CD14-positive monocyte (primary cell): ENCODE results near the gene ZSWIM1. TPM values are rescaled to one million over a fixed set of nuclear protein-coding genes. Genes with fewer than 3 reads are reported as not detected.

Experiments
- DNase-seq, 3 donors: peaks; one replicate each; pipeline ENCODE4 v3.0.0-alpha.2; 2011 to 2022
- H2AFZ ChIP-seq: 2 replicates; pipeline ENCODE4 v1.6.0; 2012; ENCODE audit warnings: mild to moderate bottlenecking, low read depth, low read length, inconsistent platforms; ENCODE audit not compliant: insufficient read depth, poor library complexity, severe bottlenecking
- H3K27ac ChIP-seq, 2 donors: 1 replicate in 1 of 2; 2 replicates in 1 of 2; pipeline ENCODE4 v1.5.1; 2012 to 2013; ENCODE audit warnings: low read length in 2 of 2, control low read depth in 1 of 2, inconsistent platforms in 1 of 2, low read depth in 1 of 2, mild to moderate bottlenecking in 1 of 2
- H3K27me3 ChIP-seq, 2 donors: one replicate each; pipeline versions ENCODE4 v1.6.0 to v1.6.1; 2011 to 2013; ENCODE audit warnings: low read length in 2 of 2; ENCODE audit not compliant: control insufficient read depth in 2 of 2, insufficient read depth in 2 of 2
- H3K36me3 ChIP-seq, 2 donors: replicated peaks in 1 of 2; 1 replicate in 1 of 2; 2 replicates in 1 of 2; pipeline versions ENCODE4 v1.5.1 to v1.6.1; 2012 to 2013; ENCODE audit warnings: low read length in 2 of 2, control low read depth in 1 of 2, inconsistent platforms in 1 of 2, mild to moderate bottlenecking in 1 of 2; ENCODE audit not compliant: insufficient read depth in 2 of 2, control insufficient read depth in 1 of 2
- H3K4me1 ChIP-seq, 2 donors: 1 replicate in 1 of 2; 2 replicates in 1 of 2; pipeline versions ENCODE4 v1.5.1 to v1.6.1; 2012 to 2013; ENCODE audit warnings: low read length in 2 of 2, control low read depth in 1 of 2, inconsistent platforms in 1 of 2, mild to moderate bottlenecking in 1 of 2, moderate library complexity in 1 of 2; ENCODE audit not compliant: insufficient read depth in 2 of 2, control insufficient read depth in 1 of 2
- H3K4me2 ChIP-seq: replicated peaks from 2 replicates; pipeline ENCODE3; 2012; ENCODE audit warnings: low read length, moderate library complexity, mild to moderate bottlenecking; ENCODE audit not compliant: poor library complexity, severe bottlenecking; ENCODE audit errors: extremely low read depth
- H3K4me3 ChIP-seq, 3 experiments: fragments of 200-600 bp in 1 of 3; sonication (generic) in 1 of 3; replicated peaks in 1 of 3; 1 replicate in 2 of 3; 2 replicates in 1 of 3; pipeline ENCODE4 v1.5.1; 2011 to 2013; ENCODE audit warnings: low read length in 3 of 3, mild to moderate bottlenecking in 3 of 3, control low read depth in 2 of 3, low read depth in 2 of 3, inconsistent platforms in 1 of 3, moderate library complexity in 1 of 3
- H3K79me2 ChIP-seq: 2 replicates; pipeline ENCODE4 v1.6.0; 2012; ENCODE audit warnings: mild to moderate bottlenecking, control low read depth, inconsistent platforms, low read length, moderate library complexity; ENCODE audit not compliant: insufficient read depth
- H3K9ac ChIP-seq: 2 replicates; pipeline ENCODE4 v1.6.0; 2017; ENCODE audit warnings: low read length, mild to moderate bottlenecking; ENCODE audit not compliant: insufficient read depth, poor library complexity, severe bottlenecking
- H3K9me3 ChIP-seq, 2 donors: replicated peaks in 1 of 2; 1 replicate in 1 of 2; 2 replicates in 1 of 2; pipeline versions ENCODE4 v1.5.1 to v1.6.1; 2012 to 2013; ENCODE audit warnings: low read length in 2 of 2, control low read depth in 1 of 2; ENCODE audit not compliant: control insufficient read depth in 1 of 2, insufficient read depth in 1 of 2
- H4K20me1 ChIP-seq: 2 replicates; pipeline ENCODE4 v1.6.0; 2012; ENCODE audit warnings: mild to moderate bottlenecking, low read length, control low read depth, moderate library complexity; ENCODE audit not compliant: insufficient read depth
- H3K27ac Mint-ChIP-seq, 7 donors: one replicate each; pipeline ENCODE4 v1.8.0; 2020; ENCODE audit warnings: mild to moderate bottlenecking in 7 of 7, mixed read lengths in 7 of 7, moderate library complexity in 6 of 7, inconsistent platforms in 2 of 7
- H3K27me3 Mint-ChIP-seq, 3 donors: one replicate each; pipeline ENCODE4 v1.8.0; 2021 to 2022; ENCODE audit warnings: low read depth in 3 of 3, mild to moderate bottlenecking in 3 of 3, mixed read lengths in 3 of 3, moderate library complexity in 3 of 3, inconsistent platforms in 1 of 3
- H3K36me3 Mint-ChIP-seq, 2 donors: one replicate each; pipeline ENCODE4 v1.8.0; 2020; ENCODE audit warnings: mixed read lengths in 2 of 2, inconsistent platforms in 1 of 2, mild to moderate bottlenecking in 1 of 2
- H3K4me1 Mint-ChIP-seq: one replicate; pipeline ENCODE4 v1.8.0; 2020; ENCODE audit warnings: mild to moderate bottlenecking, mixed read lengths
- H3K4me3 Mint-ChIP-seq, 2 donors: one replicate each; pipeline ENCODE4 v1.8.0; 2020; ENCODE audit warnings: mild to moderate bottlenecking in 2 of 2, mixed read lengths in 2 of 2, moderate library complexity in 1 of 2
- H3K9me3 Mint-ChIP-seq, 7 donors: one replicate each; pipeline ENCODE4 v1.8.0; 2020 to 2022; ENCODE audit warnings: mixed read lengths in 7 of 7, mild to moderate bottlenecking in 6 of 7, moderate library complexity in 6 of 7, inconsistent platforms in 2 of 7
- CTCF ChIP-seq: fragments of 200-600 bp; IDR thresholded peaks from one replicate; pipeline ENCODE4 v1.8.0; 2022; ENCODE audit warnings: antibody characterized with exemption, mild to moderate bottlenecking
- WGBS: methylation state at CpG from one replicate; pipeline ENCODE4 v1.1.5; 2013; ENCODE audit warnings: missing lambda C conversion rate; ENCODE audit not compliant: insufficient coverage; 5-methylcytosine and 5-hydroxymethylcytosine counted together
- intact Hi-C, 2 donors: fragments of 100-400 bp; cut with micrococcal nuclease; formaldehyde crosslinking; loops; one replicate each; pipeline versions ENCODE4 v1.15.0 to v1.15.1; 2023
- polyA plus RNA-seq, 3 donors: library from polyadenylated mRNA; depleted of rRNA in 1 of 3; unstranded in 2 of 3; stranded (reverse) in 1 of 3; fragments of 300-500 nt in 2 of 3; fragments of >200 nt in 1 of 3; fragmentation: Illumina TruSeq in 2 of 3; gene quantifications; 1 replicate in 2 of 3; 2 replicates in 1 of 3; pipeline ENCODE4 v1.2.3, GENCODE V29; 2012 to 2021

ZSWIM1 gene
- polyA plus RNA-seq, 3 donors = 2.5 to 2.6 (median 2.5) TPM

GRCh38 chr20:45845452-45845851, 35.6 kb upstream of the ZSWIM1 start:
- peaks cover 38% of the 10 kb centered on the region for H4K20me1 ChIP-seq
- peaks cover 72 to 94% of the 10 kb centered on the region in 2 donors for H3K36me3 ChIP-seq
- Mint-ChIP-seq H3K27me3 (no peaks in the 10 kb centered on the region), H3K4me1 (peaks cover 15% of the 10 kb centered on the region), H3K36me3 (peaks cover 60 to 93% of the 10 kb centered on the region in 2 donors), H3K9me3 (no peaks in the 10 kb centered on the region), H3K27ac (no peak overlapping the region), H3K4me3 (no peak overlapping the region)
- H3K4me2 ChIP-seq = no peak overlapping the region
- H3K4me3 ChIP-seq = no peak overlapping the region
- peaks cover 12 to 14% of the 10 kb centered on the region in 2 donors for H3K4me1 ChIP-seq
- H3K9me3 ChIP-seq = no peaks in the 10 kb centered on the region
- H2AFZ ChIP-seq = no peak overlapping the region
- intact Hi-C loops = no loop called here
- no peak overlapping the region for H3K9ac ChIP-seq
- H3K27ac ChIP-seq = no peak overlapping the region
- no peaks in the 10 kb centered on the region for H3K27me3 ChIP-seq
- DNase-seq = no peak
- TF ChIP-seq CTCF = no peak
- H3K79me2 ChIP-seq = peaks cover 8% of the 10 kb centered on the region

- Histone ChIP-seq H3K27ac (no peak overlapping the region), H3K4me2 (no peak overlapping the region), H3K9ac (no peak overlapping the region), H3K27me3 (no peaks in the 10 kb centered on the region), H3K79me2 (peaks cover 12% of the 10 kb centered on the region), H2AFZ (no peak overlapping the region), H3K9me3 (no peaks in the 10 kb centered on the region), H3K4me1 (no peaks in the 10 kb centered on the region), H4K20me1 (peaks cover 28% of the 10 kb centered on the region), H3K4me3 (no peak overlapping the region), H3K36me3 (peaks cover 75 to 95% of the 10 kb centered on the region in 2 donors)
- TF ChIP-seq CTCF = no peak
- Mint-ChIP-seq H3K9me3 (no peaks in the 10 kb centered on the region), H3K4me1 (no peaks in the 10 kb centered on the region), H3K27me3 (no peaks in the 10 kb centered on the region), H3K4me3 (no peak overlapping the region), H3K36me3 (peaks cover 59 to 96% of the 10 kb centered on the region in 2 donors), H3K27ac (peak overlapping the region in 1 of 7 donors; percentile 79)
- DNase-seq = no peak
- intact Hi-C loops = no loop called here
- 97% methylated on average over 8 of the region's 8 CpGs for WGBS
Measured at GRCh38 chr20:45848421-45848820, 32.6 kb upstream of the ZSWIM1 start.
